Motor neuron (in vitro differentiated cells): ENCODE measurements around the gene SLC36A3. TPM values are rescaled to one million over a fixed set of nuclear protein-coding genes. Genes with fewer than 3 reads are reported as not detected.

Experiments
- ATAC-seq, 8 experiments: fragments of 200-7000 bp; cut with Tn5 transposase; replicated peaks in 6 of 8; 2 replicates each; pipeline ENCODE4 v1.8.0; 2021; ENCODE audit warnings: mild to moderate bottlenecking in 8 of 8, moderate library complexity in 8 of 8
- H3K27ac ChIP-seq, 2 donors: fragments of 250-450 bp; sonication (Bioruptor Pico); 2 replicates each; pipeline ENCODE4 v1.9.0; 2021; ENCODE audit warnings: antibody characterized with exemption in 2 of 2, mild to moderate bottlenecking in 2 of 2, moderate library complexity in 1 of 2
- H3K4me1 ChIP-seq, 2 donors: fragments of 250-450 bp; sonication (Bioruptor Pico); replicated peaks in 1 of 2; 2 replicates each; pipeline ENCODE4 v1.6.1; 2021; ENCODE audit warnings: antibody characterized with exemption in 2 of 2, mild to moderate bottlenecking in 2 of 2, moderate library complexity in 1 of 2
- H3K4me3 ChIP-seq, 5 donors: fragments of 250-450 bp; sonication (Bioruptor Pico); 2 replicates each; pipeline ENCODE4 v1.9.0; 2021; ENCODE audit warnings: antibody characterized with exemption in 5 of 5, mild to moderate bottlenecking in 5 of 5, moderate library complexity in 4 of 5
- WGBS, 10 experiments: fragments of 450-650 bp; shearing (Covaris generic); methylation state at CpG; one replicate each; pipeline ENCODE4 v1.0.0; 2022; 5-methylcytosine and 5-hydroxymethylcytosine counted together
- in situ Hi-C, 9 experiments: fragments of 400-800 bp; cut with MboI; loops; one replicate each; pipeline ENCODE4 v1.15.0; 2021; ENCODE audit warnings: low sequenced_read_pairs in 9 of 9, low pct_unique_long_range_greater_than_20kb in 2 of 9; ENCODE audit not compliant: unreplicated experiment in 9 of 9
- total RNA-seq, 8 experiments: library from RNA; unstranded; fragments of 300-600 nt; gene quantifications; 2 replicates each; pipeline versions ENCODE4 v1.2.3 to v1.2.4, GENCODE V29; 2022

SLC36A3 gene
- under 1 TPM in 6 of 8 experiments, not detected in 2; 0.05 to 0.40 (median 0.17) TPM for total RNA-seq

DNA sequence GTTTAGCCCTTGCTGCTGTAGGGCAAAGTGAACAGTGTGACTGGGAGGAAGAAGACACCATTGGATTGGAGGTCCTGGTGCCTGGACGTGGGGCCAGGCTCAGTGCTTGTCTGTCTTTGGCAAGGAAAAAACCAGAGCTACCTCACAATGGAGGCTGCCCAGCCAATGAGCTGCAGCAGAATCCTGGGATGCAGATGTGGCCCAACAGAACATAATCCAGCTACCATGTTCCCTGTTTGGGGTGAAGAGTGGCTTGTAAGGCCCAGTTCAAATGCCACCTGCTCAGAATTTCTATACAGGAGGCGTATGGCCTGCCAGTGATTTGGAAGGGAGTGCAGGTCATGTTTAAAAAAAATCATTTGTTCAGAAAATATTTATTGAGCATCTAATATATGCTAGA is at the start of gene SLC36A3:
SLC36A3 (minus strand) TSS at position 101 of the 400 bp plus-strand sequence. CDS start 412 bp downstream, outside the sequence.
- Histone ChIP-seq H3K4me3 (no peak within 1 kb of the TSS), H3K27ac (no peak within 1 kb of the TSS), H3K4me1 (no peaks in the 10 kb centered on the region)
- in situ Hi-C loops: no loop called here
- WGBS, 10 experiments: 0 to 100% (median 70%) methylated on average over 1 to 2 of the region's 2 CpGs; no CpG with 5 or more reads in 2 of the 10 experiments
- ATAC-seq: no peak

DNA sequence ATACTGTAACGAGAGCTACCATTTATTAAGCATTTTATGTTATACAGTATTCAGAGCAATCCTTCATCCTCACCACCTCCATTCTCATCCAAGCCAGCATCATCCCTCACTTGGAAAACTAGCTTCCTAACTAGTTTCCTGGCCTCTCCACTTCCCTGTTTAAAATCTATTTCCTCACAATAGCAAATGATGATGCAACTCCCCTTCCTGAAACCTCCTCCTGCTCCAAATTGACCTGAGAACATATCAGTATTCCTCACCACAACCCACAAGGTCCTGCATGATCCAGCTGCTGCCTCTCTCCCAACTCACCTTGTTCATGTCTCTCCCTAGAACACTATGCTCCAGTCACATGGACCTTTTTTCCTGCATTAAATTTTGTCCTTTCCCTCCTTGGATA is 48.1 kb upstream of the SLC36A3 start:
- Histone ChIP-seq H3K27ac (no peak overlapping the region), H3K4me3 (no peak overlapping the region), H3K4me1 (no peaks in the 10 kb centered on the region)
- no peak for ATAC-seq
- WGBS, 10 experiments: 20 to 100% (median 73%) methylated on average over 1 of the region's 1 CpG; no CpG with 5 or more reads in 2 of the 10 experiments
- in situ Hi-C loops: no loop called here

DNA sequence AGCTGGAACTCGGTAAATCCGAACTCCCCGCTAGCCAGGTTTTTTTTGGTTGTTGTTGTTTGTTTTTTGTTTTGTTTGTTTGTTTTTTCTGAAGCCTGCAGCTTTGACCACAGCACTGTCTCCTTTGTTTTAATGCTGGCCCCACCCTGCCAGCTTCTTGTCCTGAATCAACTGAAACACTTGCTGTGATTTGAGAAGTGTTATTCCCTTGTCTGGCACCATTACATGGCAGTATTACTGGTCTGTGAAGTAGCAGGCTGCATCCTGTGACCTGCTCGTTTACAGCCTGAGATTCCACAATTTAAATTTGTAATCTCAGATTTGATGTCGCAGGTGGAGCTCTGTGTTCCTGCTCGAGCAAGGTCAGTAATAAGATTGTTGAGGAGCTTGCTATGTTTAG is 45.2 kb upstream of the SLC36A3 start:
- Histone ChIP-seq H3K4me3 (no peak overlapping the region), H3K27ac (no peak overlapping the region), H3K4me1 (no peaks in the 10 kb centered on the region)
- in situ Hi-C loops: no loop called here
- WGBS, 10 experiments: 0 to 80% (median 50%) methylated on average over 1 to 6 of the region's 6 CpGs; no CpG with 5 or more reads in 1 of the 10 experiments
- no peak for ATAC-seq

- no peak for ATAC-seq
- no peak within 1 kb of the TSS for H3K27ac ChIP-seq
- H3K4me3 ChIP-seq: no peak within 1 kb of the TSS
- in situ Hi-C loops: no loop called here
- no peaks in the 10 kb centered on the region for H3K4me1 ChIP-seq
- WGBS, 10 experiments: 20 to 100% (median 83%) methylated on average over 1 to 6 of the region's 8 CpGs; no CpG with 5 or more reads in 4 of the 10 experiments
Measured at GRCh38 chr5:151347369-151347768, 43.8 kb upstream of the SLC36A3 start, which contains the start of gene SLC36A2. Gene SLC36A2, minus strand, starts transcription at chr5:151347559. Its CDS starts 99 bp downstream, at chr5:151347460.

GRCh38 chr5:151345808-151346478 is 42.4 kb upstream of the SLC36A3 start:
- H3K4me3 ChIP-seq: no peak overlapping the region

DNA sequence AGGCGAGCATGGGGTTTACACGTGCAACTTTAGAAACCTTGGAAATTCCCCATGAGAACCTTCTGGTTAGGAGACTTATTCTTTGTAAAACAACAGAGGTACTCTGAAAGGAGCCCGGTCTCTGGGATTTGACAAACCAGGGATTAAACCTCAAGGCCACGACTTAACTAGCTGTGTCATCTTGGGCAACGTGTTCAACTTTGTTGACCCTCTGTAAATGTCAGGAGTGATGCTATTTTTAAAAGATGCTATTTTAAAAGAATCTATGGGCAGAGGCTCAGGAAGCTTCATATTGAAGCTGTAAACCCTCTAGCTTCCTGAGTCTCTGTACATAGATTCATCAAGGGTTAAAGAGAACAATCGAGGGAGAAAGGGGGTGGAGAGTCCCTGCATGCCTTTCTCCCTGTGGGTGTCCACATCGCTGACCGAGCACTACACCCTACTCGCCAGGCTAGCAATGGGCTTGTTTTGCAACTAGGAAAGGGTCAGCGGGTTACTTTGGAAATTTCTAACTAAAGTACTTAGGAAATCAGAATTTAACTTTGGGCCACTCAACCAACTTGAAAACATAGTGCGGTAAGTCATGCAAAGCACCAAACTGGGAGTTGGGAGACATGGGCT is 41.7 kb upstream of the SLC36A3 start:
- ATAC-seq: no peak
- in situ Hi-C loops: no loop called here
- Histone ChIP-seq H3K27ac (no peak overlapping the region), H3K4me3 (no peak overlapping the region), H3K4me1 (no peaks in the 10 kb centered on the region)
- 8 to 100% (median 42%) methylated on average over 1 to 10 of the region's 11 CpGs for WGBS, 10 experiments

More at GRCh38 chr5:151345808-151346478, 42.4 kb upstream of the SLC36A3 start:
- WGBS, 10 experiments: 0 to 100% (median 67%) methylated on average over 1 to 8 of the region's 8 CpGs; no CpG with 5 or more reads in 3 of the 10 experiments
- peak in 1 of 8 experiments; percentile 38 for ATAC-seq
- H3K4me1 ChIP-seq: no peaks in the 10 kb centered on the region
- in situ Hi-C loops: no loop called here
- no peak overlapping the region for H3K27ac ChIP-seq

GRCh38 chr5:151344088-151344487 is 40.5 kb upstream of the SLC36A3 start:
- 84 to 91% methylated on average over 4 to 5 of the region's 7 CpGs; no CpG with 5 or more reads in 8 of the 10 experiments for WGBS, 10 experiments
- Histone ChIP-seq H3K4me1 (no peaks in the 10 kb centered on the region), H3K4me3 (no peak overlapping the region), H3K27ac (no peak overlapping the region)
- ATAC-seq: no peak
- in situ Hi-C loops: no loop called here

GRCh38 chr5:151340004-151340403 is 36.4 kb upstream of the SLC36A3 start:
- WGBS, 10 experiments: 0 to 100% (median 33%) methylated on average over 1 to 3 of the region's 3 CpGs; no CpG with 5 or more reads in 2 of the 10 experiments
- no peak for ATAC-seq
- H3K27ac ChIP-seq: no peak overlapping the region
- in situ Hi-C loops: no loop called here
- H3K4me3 ChIP-seq: no peak overlapping the region
- H3K4me1 ChIP-seq: no peaks in the 10 kb centered on the region

DNA sequence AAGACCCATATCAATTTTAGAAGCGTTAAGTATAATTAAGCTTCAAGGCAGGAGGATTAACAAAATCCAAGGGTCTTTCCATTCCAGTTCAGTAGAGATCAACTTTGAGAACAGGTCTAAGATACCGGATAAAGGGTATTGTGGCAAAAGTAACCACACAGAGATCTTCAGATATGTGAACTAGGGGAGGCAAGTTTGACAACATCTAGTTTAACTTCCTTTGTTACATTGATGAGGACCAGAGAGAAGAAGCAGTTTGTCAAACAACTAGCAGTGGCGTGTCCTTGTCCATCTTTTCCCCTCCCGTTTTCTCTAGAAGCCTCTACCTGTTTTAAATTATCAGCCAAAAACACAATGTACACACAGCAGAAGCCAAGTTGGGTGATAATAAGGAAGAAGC is 35.2 kb upstream of the SLC36A3 start:
- WGBS, 10 experiments: 17 to 100% (median 87%) methylated on average over 2 to 4 of the region's 4 CpGs
- no peaks in the 10 kb centered on the region for H3K4me1 ChIP-seq
- ATAC-seq: no peak
- H3K27ac ChIP-seq: no peak overlapping the region
- in situ Hi-C loops: no loop called here
- no peak overlapping the region for H3K4me3 ChIP-seq

DNA sequence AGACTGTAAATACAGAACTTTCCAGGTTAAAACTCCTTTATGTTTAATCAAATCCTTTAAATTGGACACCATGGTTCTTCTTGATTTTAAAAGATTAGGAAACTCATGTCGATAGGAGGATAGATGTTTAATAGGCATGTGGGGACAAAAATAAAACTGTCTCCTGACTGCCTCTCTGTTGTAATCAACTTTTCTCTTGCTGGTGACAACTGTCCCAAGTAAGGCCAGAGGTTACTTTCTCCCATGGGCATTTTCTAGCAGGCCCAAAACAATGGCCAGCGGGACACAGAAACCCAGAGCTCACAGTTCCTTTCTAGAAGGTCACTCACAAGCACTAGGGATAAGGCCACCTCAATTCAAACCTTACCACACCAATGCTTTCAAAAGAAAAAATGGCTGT is 29.3 kb upstream of the SLC36A3 start:
- no peak for ATAC-seq
- no peaks in the 10 kb centered on the region for H3K4me1 ChIP-seq
- H3K27ac ChIP-seq: no peak overlapping the region
- no peak overlapping the region for H3K4me3 ChIP-seq
- WGBS, 10 experiments: 41 to 100% (median 96%) methylated on average over 1 to 2 of the region's 2 CpGs; no CpG with 5 or more reads in 4 of the 10 experiments
- in situ Hi-C loops: no loop called here

DNA sequence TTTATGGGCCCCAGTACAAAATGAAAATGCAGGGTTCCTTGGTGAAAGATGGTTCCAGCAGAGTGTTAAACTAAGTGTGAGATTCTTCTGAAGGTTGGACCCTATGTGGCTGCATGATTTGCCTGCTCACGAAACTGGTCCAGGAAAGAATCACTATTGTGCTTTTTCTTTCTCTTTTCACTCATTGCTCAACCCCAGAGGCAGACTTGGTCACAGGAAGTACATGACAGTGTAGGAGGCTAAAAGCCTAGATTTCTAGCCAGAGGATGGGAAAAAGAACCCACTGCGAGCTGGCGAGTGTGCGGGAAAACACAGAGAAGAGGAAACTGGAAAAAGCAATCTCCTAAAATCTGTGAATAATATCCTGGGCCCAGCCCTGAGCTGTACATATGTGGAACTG is 25.2 kb upstream of the SLC36A3 start:
- H3K27ac ChIP-seq: no peak overlapping the region
- 0 to 100% (median 88%) methylated on average over 1 to 4 of the region's 4 CpGs; no CpG with 5 or more reads in 1 of the 10 experiments for WGBS, 10 experiments
- H3K4me3 ChIP-seq: no peak overlapping the region
- no peak for ATAC-seq
- no peaks in the 10 kb centered on the region for H3K4me1 ChIP-seq
- in situ Hi-C loops: no loop called here

- H3K4me1 ChIP-seq: no peaks in the 10 kb centered on the region
- in situ Hi-C loops: no loop called here
- H3K27ac ChIP-seq: no peak overlapping the region
- H3K4me3 ChIP-seq: no peak overlapping the region
- no peak for ATAC-seq
- 0 to 100% (median 54%) methylated on average over 1 to 2 of the region's 2 CpGs; no CpG with 5 or more reads in 2 of the 10 experiments for WGBS, 10 experiments
Measured at GRCh38 chr5:151327585-151327984, 24.0 kb upstream of the SLC36A3 start.

DNA sequence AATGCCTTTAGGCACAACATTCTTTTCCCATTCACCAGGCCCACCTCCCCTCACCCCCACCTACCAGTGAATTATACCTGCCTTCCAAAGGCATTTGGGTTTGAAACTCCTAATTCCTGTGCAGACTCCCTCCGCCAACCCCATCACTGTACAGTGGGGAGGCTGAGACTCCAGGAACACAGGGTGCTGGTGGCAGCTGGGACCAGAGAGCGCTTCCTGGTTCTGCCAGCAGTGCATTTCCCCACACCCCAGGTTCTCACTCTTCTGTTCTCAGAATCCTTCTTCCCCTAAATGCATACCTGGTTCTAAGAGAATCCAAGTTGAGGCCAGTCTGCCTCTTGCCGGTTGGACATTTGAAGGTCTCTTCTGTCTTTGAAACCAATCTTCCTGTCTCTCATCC is 22.7 kb upstream of the SLC36A3 start:
- peak in 1 of 8 experiments; percentile 54 for ATAC-seq
- Histone ChIP-seq H3K27ac (no peak overlapping the region), H3K4me3 (no peak overlapping the region), H3K4me1 (peaks cover 0 to 6% of the 10 kb centered on the region in 2 donors)
- in situ Hi-C loops: no loop called here
- WGBS, 10 experiments: 67 to 100% (median 89%) methylated on average over 1 to 3 of the region's 3 CpGs; no CpG with 5 or more reads in 2 of the 10 experiments
